Cortex of kidney (tissue), 1 donor: ENCODE results near the gene CRMP1.

Source experiments
- DNase-seq: peaks from one replicate; lab custom pipeline; 2025; lab: John Stamatoyannopoulos, UW

CRMP1 gene

DNA sequence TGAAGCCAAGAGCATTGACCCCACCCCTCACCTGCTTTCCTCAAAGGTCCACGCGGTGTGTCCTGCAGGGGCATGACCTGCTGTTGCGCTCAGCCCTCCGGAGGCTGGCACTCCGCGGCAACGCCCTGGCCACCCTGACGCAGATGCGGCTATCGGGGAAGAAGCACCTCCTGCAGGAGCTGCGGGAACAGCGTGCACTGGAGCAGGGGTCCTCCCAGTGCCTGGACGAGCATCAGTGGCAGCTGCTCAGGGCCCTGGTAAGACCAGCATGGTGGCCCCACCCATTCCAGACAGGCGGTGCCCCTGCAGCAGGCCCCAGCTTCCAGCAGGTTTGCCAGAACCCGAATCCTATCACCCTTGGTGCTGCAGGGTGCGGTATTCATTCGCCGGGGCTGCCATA, 95.9 kb downstream of the CRMP1 start:
- DNase-seq = no peak

DNA sequence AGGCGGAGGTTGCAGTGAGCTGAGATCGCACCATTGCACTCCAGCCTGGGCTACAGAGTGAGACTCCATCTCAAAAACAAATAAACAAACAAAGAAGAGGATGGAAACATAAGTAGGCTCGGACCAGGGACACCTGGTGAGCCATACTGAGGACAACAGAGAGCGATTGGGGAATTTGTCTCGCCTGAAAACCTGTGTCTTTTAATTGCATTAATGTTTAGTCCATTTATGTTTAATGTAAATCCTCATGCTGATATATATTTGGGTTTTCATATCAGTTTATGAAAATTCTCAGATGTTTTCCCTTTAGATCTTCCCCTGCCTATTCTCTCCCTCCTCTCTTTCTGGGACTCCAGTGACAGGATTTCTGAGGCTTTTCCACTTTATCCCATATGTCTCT, 97.3 kb downstream of the CRMP1 start:
- no peak for DNase-seq

DNA sequence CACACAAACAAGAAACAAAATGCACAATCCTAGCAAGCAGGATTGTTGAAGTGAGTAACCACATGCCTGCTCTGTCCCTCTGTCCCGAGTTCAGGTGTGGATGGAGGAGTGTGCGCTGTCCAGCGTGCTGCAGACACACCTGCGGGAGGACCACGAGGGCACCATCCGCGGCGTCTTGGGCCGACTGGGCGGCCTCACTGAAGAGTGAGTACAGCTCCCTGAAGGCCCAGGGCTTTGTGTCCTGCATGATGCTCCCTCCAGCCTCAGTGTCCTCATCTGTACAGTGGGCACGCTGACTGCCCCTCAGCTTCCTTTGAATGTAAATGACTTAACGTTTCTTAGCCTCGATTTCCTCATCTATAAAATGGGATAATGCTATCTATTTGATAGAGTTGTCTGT, 99.4 kb downstream of the CRMP1 start:
- DNase-seq = no peak

DNA sequence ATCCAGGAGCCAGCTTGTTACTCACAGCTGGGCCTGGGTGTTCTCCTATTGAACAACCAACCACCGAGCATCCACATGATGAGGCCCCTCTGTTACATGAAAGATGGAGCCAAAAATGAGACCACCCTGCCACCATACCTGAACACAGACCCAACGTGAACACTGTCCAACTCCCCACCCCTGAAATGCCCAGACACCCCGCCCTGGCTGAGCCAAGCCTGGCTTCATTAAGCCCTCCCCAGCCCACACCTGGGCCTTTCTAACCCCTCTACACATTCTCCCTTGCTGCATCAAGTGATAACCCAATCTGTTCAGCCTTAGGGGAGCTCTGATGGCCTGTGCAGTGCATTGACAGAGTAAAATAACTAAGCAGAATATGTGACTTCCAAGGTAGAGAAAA, 101.2 kb downstream of the CRMP1 start:
- no peak for DNase-seq

DNA sequence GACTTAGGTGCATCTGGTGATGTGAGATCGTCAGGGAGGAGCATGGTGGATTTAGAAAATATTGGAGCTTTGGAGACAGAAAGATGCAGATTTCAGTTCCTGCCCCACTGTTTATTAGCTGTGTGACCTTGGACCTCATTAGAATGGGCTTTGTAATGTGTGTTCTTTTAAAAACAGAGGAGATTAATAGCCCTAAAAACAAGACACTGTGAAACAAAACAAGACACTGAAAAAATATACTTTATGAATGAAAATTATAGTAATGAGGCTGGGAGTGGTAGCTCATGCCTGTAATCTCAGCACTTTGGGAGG, 102.4 kb downstream of the CRMP1 start:
- DNase-seq = no peak

DNA sequence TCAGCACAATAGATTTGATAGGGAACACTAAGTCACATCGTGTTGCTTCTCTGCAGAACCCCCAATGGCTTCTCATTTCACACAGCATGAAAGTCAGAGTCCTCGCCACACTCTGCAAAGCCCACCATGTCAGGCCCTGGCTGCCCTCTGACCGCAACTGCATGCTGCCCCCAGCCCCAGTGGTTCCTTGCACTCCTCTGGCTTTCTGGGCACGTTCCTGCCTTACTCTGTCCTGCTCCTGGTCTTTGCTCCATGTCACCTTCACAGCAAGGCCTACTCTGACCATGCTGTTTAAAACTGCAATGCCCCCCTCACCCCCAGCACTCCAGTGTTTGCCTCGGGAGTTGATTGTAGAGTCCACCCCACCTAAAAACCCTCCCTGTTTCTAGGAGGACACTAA, 103.7 kb downstream of the CRMP1 start:
- no peak for DNase-seq

DNA sequence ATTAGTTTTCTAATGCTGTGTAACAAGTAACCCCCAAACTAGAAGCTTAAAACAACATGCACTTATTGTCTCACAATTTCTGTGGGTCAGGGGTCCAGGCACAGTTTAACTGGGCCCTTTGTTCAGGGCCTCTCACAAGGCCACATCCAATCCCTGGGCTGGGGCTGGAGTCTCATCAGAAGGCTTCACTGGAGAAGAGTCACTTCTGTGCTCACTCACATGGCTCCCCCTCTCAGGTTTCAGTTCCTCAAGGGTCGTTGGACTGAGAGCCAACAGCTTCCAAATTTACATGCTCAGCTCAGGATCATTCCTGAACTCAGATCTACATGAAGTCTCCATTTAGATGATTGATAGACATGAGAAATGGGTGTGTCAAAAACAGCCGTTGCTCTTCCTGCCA, 104.7 kb downstream of the CRMP1 start:
- no peak for DNase-seq

DNA sequence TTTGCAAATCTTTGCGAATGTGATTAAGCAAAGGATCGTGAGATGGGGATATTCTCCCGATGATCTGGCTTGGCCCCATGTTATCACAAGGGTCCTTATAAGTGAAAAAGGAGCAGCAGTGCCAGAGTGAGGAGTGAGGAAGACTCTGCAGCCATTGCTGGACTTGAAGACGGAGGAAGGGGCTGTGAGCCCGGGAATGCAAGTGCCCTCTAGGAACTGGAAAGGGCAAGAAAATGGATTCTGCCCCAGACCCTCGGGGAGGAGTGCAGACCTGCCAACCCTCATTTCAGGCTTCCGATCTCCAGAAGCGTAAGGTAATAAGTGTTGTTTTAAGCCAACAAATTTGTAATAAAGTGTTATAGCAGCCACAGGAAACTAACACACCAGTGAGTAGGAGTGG, 105.6 kb downstream of the CRMP1 start:
- DNase-seq = no peak

DNA sequence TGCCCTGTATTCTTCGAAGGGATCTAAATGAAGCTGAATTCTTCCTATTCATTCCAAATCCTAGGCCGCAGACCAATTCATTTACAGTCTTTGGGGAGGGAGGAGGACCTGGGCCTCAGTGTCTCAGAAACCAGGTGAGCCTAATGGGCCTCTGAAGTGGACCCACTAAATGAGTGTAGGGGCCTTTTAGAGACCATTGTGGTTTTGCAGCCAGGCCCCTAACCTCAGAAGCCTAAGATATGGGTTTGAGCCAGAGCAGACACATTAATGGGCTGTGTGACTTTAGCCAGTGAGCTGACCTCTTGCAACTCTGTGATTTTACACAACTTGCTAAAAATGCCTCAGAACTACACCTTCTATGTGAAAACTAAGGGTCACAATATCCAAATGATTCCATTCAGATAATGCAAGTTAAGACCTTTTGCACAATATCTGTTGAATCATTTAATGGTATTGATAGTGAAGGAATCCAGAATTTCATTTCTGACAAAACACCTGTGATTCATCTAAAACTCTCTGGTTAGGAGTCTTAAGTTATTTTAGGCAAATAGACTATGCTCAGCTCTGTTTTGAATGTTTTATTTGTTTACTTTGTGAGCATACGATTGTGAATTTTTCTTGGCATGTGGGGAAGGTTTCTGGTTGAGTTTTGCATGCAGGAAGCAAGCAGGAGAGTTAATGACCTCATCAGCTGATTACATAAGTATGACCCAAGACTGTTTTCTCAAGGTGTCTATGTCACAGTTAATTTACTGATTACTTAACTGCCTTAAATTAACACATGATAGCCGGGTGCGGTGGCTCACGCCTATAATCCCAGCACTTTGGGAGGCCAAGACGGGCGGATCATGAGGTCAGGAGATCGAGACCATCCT, 106.8 kb downstream of the CRMP1 start:
- DNase-seq = no peak

DNA sequence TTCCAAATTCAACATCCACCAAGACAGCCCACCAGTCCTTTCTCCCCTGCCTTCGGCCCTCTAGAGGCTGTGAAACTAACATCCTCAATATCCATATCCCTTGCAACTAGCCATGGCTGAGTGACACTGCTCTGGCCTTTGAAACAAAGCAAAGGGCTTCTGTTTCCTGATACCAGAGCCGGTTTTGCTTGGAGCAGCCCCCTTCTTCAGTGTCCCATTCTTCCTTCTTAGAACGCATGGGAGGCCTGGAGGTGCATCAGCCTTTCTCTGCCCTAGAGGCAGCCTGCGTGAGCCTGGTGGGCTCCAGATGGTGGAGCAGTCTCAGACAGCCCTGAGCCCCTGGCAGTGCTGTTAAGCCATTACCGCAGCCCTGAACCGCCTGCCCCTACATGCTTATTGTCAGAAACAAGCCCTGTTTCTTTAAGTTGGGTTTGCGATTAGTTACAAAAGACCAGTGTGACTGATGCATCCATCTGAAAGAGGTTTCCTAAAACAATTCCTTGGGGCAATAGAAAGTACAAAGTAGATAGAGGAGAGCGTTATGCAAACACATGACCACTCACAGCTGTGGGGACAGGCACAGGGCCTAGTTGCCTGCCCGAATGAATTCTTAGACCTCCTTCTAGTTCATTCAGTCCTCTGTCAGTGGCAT, 107.8 kb downstream of the CRMP1 start:
- no peak for DNase-seq

DNA sequence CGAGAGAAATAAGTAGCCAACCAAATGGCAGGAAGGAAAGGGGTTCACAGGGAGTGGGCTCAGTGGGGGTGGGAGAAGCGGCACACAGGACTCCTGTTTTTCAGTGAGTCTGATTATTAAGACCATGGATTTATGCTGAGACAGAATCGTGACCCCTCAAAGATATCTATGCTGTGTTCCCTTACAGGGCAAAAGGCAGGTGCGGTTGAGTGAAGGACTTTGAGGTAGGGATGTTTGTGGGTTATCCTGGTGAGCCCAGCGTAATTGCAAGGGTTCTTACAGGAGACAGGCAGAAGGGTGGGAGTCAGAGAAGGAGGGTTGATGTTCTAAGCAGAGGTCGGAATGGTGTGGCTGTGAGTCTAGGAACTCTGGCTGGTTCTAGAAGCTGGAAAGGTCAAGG, 108.9 kb downstream of the CRMP1 start:
- DNase-seq = no peak

DNA sequence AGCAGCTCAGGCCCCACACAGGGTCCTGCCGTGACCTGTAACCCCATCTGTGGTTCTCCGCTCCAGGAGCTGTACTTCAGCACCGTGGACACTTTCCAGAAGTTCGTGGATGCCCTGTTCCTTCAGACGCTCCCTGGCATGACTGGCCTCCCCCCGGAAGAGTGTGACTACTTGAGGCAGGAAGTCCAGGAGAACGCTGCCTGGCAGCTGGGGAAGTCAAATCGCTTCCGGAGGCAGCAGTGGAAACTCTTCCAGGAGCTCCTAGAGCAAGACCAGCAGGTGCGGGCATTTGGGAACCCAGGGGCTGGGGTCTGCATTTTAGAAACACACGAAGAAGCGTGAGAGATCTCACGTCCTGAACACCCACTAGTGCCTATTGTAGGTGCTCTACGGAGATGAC, 109.4 kb downstream of the CRMP1 start:
- no peak for DNase-seq

DNA sequence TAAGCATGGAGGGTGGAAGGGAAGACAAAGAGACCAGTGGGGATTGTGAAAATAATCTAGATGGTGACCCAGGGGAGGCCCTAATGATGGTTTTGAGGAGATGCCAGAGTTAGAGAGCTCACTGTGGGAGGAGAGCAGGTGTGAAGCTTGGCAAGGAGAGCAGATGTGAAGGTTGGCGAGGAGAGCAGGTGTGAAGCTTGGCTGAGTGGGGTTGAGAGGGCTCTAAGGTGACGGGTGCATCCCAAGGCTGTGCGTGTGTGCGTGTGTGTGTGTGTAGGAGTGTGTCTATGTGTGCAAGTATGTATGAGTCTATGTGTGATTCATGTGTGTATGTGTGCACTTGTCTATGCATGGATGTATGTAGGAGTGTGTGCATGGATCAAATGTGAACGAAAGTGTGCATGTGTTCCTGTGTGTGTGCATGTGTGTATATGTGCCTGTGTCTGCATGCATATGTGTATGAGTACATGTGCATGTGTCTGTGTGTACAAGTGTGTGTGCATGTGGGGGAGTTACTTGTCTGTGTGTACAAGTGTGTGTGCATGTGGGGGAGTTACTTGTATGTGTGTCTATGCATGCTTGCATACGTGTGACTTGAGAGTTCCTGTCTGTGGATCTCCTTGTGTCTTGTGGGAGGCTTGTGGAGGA, 109.9 kb downstream of the CRMP1 start:
- DNase-seq = no peak

DNA sequence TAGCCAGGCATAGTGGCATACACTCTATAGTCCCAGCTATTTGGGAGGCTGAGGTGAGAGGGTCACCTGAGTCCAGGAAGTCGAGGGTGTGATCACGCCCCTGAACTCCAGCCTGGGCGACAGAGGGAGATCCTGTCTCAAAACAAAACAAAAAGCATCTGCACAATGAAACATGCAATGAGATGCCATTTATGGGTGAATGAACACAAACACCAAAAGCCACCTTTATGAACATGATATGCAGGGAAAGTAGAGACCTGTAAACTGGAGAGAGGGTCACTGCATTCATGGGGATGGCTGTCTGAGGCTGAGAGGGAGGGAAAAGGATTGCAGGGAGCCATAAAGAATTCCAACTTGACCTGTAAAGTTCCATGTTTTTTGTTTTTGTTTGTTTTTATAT, 111.2 kb downstream of the CRMP1 start:
- no peak for DNase-seq

DNA sequence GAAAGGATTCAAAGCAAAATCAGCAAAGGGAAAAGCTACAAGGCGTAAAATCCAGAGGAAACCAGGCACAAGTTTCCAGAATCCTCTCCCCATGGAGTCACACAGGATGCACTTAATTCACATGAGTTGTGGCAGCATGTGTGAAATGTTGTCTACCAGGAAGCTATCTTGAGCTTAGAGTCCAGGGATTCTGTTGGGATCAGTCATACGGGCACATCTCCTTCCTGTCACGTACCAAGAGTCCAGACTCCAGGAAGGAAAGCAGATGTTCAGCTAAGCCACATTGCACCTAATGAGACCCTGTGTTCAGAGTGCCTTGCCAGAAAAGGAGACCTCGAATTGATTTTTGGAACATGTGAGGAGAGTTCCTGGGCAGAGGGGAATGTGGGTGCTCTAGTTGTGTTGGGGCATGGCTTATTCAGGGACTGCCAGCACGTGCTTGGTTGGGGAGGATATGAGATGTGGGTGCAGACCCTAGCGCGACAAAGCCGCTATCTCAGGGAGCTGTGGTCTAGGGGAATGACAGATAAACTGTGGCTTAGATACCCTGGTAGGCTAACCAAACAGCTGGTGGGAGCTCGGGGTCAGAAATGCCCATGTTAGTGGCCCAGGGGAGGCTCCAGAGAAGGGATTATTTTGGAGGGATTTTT, 111.9 kb downstream of the CRMP1 start:
- DNase-seq = no peak

DNA sequence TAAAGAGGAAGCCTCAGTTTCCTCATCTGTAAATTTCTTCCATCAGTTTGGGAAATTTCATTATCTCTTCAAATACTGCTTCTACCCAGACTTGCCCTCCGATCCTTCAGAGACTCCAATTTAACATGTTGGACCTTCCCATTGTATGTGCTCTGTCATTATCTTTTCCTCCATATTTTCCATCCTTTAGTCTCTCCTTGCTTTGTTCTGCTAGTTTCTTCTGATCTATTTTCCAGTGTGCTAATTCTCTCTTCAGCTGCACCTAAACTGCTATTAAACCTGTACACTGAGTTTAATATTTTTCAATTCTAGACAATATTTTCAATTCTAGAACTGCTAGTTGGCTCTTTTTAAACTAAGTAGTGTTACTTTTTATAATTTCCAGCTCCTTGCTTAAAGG, 116.4 kb downstream of the CRMP1 start:
- no peak for DNase-seq

DNA sequence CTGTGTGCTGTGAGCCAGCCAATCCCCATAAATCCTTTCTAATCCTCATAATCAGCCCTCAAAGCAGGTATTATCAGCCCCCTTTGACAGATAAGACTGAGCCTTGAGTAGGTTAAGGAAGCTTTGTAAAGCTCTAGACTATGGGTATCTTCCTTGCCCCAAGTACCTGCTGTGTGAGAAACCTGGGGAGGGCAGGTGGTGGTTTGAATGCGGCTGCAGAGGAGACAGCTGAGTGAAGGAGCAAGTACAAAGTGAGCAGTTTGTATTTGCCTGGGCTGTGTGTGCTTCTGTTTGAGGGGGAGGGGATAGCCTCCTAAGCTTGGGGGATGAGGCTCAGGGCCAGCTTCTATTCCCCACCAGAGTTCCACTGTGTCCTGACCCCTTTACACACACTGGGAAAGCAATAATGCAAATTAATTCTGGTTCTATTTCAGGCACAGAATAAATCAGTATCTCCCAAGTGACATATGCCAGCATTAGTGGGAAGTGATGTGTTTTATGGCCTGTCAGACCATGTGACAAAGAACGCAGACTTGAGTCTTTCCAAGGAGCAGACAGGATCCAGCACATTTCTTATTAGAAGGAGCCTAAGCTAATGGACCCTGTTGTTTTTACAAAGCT, 118.4 kb downstream of the CRMP1 start:
- DNase-seq = no peak

DNA sequence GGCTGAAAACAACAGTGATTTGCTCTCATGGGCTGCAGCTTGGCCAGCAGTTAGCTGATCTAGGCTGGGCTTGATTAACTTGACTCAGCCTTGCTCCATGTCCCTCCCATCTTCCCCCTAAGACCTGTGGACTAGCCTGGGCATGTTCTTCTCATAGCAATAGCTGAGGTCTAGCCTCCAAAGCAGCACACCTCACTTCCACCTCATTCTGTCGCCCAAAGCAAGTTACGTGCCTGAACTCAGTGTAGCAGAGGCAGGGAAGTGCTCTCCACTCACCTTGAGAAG, 119.7 kb downstream of the CRMP1 start:
- no peak for DNase-seq

DNA sequence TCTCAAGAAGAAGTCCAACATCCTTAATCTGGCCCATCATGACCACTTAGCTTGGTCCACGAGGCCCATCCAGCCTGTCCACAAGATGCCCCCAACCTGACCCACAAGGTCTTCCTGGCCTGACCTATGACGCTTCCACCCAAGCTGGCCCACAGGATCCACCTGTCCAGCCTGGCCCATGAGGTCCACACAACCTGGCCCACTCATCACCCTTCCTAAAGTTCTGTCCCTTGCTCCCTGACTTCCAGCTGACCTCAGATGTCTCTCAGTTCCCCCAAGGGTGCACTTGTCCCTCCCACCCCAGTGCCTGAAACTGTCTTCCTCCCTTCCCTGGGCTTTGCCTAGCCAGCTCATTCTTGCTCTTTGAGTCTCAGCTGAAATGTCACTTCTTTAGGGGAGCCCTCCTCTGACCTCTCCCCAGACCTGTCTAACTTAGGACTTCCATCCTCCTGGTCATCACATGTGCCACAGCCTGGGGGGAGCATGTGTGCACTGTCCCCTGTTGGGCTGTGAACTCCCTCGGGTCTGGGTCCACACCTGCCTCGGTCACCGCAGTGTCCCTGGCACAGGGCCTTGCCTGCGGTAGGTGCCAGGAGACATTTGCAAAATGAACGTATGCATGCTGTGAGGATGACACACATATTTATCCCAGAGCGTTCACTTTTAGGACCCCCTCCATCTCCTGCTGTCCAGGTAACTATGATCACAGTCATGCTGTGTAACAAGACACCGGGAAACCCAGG, 120.2 kb downstream of the CRMP1 start:
- no peak for DNase-seq
